Lung microvascular endothelial cell (primary cell): ENCODE results near the gene RNF44. TPM values are rescaled to one million over a fixed set of nuclear protein-coding genes. Genes with fewer than 3 reads are reported as not detected.
"Not testable (repeated sequence)": the region's sequence is repeated elsewhere in the genome, so short reads cannot be mapped to it uniquely, and the experiment has no call there.

Source experiments
- DNase-seq, 2 donors: peaks; one replicate each; pipeline versions ENCODE4 v3.0.0 to v3.0.0-alpha.2; 2010; ENCODE audit warnings: low read depth in 2 of 2
- total RNA-seq: library from RNA; depleted of rRNA; stranded (reverse); fragments of >200 nt; gene quantifications from 2 replicates; pipeline ENCODE4 v1.2.1, GENCODE V29; 2014

Gene RNF44
- total RNA-seq, 1 donor from 2014 or later: 5.6 TPM

DNA sequence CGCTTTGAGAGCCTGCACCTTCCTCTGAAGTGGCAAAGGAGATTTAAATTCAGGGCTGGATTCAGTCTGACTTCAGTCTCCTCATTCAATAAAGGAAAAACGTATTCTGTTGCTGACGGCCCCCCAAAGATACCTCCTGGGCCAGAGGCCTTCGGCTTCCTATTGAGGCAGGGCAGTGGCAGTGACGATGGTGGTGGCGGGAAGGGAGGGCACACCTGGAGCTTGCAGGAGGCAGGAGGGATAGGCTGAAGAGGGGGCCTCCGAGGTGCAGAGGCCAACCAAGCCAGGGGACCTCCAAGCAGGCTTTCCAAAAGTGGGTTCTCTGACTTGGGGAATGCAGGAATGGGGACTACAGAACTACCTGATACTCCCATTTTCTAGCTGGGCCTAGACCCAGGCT, 15.9 kb downstream of the RNF44 start:
- DNase-seq: no peak

DNA sequence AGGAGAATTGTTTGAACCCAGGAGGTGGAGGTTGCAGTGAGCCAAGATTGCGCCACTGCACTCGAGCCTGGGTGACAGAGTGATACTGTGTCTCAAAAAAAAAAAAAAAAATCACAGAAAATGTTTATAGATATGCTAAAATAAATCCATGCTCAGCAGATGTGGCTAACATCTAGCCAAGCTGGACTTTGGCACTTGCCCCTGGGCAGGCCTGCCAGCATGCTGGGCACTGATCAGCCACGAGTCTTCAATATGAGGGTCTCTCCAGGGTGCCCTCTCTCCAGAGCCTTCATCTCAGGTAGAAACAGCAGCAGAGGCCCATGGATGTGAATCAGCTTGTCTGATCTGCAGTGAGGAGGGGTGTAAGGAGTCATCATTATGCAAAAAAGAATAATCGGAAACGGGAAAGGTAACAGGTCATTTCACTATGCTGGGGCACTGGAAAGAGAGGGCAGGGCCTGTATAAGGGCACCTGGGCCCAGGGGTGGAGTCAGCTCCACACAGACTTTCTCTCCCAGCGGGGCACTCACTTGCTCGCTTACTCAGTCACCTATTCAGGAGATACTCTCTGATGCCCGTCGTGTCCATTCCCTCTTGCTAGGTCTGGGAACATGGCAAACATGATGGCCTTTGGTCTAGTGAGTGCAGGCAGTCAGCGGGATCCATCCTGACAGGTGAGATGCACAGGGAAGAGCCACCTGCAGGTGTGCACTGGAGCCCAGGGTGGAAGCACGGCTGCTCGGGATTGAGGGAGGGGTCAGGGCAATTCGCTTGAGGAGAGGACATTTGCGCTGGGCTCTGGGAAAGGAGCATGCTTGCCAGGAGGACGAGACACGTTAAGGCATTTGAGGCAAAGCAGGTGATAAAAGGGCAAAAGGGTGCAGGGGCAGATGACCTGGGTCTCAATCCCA, 17.1 kb downstream of the RNF44 start:
- no peak for DNase-seq

DNA sequence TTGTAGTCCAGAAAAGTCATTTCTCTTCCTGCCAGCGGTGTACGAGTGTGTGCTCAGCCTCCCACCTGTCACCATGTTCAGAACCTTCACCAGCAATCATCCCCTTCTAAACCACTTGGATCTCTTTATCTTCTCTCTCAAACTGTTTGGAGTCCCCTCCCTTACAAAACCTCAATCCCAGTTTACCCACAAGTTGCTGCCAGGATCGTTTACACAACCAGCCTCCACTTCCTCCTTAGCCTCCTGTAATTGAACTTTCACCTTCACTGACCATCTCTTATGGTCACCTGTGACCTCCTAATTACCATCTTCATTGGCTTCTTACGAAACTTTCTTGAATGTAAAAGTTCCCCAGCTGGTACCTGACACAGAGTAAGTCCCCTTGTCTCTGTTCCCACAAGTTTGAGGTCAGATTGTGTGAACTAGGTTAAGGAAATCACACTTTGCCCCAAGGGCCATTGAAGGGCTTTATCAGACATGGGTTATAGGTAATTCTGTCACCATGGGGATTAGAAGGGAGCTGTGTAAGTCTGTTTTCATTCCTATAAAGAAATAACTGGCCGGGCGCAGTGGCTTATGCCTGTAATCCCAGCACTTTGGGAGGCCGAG, 20.0 kb downstream of the RNF44 start:
- DNase-seq: no peak

DNA sequence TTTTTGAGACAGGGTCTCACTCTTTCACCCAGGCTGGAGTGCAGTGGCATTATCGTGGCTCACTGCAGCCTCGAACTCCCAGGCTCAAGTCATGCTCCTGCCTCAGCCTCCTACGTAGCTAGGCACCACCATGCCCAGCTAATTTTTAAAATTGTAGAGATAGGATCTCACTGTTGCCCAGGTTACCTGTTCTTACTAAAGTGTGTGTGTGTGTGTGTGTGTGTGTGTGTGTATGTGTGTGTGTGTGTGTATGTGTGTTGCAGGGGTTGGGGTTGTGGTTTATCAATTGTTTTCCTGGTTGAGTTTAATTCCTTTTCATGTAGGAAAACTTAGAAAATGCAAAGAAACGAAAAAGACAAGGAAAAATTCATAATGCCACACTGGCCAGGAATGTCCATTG, 21.8 kb downstream of the RNF44 start:
- DNase-seq: no peak

DNA sequence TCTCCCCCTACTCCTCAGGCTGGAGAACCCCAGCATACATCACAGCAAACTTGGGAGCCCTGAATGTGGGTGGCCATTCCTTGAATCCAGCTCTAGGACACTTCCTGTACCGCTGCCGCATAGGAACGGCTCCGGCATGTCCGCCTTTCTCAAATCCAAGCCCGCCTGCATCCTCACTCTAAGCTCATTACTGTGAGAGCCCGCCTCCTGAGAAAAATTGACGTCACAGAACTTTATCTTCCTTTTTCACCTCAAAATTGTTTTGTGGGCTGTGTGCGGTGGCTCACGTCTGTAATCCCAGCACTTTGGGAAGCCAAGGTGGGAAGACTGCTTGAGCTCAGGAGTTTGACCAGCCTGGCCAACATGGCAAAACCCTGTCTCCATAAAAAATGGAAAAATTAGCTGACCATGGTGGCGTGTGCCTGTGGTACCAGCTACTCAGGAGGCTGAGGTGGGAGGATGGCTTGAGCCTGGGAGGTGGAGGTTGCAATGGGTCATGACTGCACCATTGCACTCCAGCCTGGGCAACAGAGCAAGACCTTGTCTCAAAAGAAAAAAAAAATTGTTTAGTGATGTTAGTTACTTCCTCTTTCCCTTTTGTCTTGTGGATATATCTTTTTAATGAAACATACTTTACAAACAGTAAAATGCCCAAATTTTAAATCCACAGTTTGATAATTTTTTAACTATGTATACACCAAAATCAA, 22.8 kb downstream of the RNF44 start:
- no peak for DNase-seq

DNA sequence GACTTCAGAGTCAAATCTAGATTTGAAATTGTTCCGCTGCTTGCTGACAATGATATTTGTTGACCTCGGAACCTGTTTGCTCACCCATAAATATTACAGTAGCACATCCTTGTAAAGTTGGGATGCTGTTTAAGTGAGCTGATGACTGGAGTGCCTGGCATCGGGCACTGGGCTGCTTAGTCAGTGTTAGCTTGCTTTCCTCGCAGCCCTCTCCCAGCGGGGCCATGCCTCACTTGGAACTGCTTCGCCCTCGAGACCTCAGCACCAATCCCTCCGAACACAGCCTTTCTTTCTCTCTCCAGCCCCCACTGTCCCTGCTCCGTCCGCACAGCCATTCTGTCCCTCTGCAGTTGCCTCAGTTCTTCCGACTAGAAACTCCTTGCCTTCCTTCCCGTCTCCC, 23.4 kb downstream of the RNF44 start:
- no peak for DNase-seq

DNA sequence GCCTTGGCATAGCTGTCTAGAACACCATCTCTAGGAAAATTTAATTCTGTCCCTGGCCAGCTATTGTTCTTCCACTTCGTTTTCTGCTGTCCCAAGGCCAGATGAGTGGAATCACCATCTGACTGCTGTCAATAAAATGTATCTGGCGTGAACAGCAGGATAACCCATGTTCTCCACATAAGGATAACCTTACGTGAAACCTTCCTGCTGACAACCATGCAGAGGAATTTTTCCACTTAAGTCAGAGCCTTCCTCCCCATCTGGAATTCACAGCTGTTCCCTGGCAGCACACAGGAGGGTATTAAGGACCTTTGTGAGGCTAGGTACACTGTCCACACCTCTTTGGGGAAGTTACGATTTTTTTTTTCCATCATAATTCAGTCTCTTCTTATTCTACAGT, 28.6 kb downstream of the RNF44 start:
- DNase-seq: no peak

DNA sequence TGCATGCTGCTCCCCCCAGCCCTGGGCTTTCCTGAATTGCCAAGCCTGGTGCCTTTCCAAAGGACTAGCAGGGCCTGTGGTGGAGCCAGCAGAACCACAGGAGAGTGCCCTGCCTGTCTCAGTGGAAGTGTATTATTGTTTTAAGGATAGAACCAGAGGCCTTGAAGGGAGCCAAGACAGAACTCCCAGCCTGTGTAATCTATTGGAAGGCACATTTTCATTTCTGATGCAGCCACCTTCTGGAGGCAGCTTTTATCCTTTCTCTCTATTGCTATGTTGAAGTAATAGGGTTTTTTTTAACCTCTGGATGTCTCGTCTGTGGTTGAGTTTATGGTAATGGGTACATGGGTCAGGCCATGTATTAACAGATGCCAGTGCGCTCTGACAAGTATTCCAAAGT, 29.3 kb downstream of the RNF44 start:
- no peak for DNase-seq

DNA sequence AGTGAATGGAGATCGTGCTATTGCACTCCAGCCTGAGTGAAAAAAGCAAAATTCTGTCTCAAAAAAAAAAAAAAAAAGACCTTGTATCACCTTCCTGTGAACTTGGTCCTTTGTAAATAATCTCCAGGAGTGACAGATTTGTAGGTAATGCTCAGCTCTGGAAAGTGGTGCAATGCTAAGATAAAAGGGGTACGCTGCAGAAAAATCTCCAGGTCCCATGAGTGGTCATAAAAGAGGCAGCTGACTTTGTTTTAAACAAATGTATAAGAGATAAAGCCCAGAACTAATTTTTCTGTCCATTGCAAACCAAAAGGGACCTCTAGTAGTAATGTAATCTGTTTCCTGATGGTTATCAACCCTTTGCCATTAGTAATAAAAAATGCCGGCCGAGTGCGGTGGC, 33.7 kb downstream of the RNF44 start:
- DNase-seq: no peak

DNA sequence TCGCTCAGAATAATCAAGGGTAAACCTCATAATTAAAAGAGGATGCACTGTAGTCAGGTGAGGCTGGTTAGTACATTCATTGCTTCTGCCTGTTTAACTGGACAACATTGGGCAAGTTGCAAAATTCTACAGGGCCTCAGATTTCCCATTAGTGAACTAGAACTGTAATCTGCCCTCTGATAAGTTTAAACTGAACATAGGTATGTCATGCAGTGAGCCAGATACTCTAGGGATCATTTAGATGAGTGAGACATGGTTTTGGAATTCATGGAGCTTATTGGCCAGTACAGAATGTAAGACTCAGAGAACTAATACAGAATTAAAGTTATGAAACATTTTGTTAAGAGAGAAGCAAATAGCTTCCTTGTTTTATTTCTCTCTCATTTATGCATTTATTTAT, 35.9 kb downstream of the RNF44 start:
- DNase-seq: no peak

DNA sequence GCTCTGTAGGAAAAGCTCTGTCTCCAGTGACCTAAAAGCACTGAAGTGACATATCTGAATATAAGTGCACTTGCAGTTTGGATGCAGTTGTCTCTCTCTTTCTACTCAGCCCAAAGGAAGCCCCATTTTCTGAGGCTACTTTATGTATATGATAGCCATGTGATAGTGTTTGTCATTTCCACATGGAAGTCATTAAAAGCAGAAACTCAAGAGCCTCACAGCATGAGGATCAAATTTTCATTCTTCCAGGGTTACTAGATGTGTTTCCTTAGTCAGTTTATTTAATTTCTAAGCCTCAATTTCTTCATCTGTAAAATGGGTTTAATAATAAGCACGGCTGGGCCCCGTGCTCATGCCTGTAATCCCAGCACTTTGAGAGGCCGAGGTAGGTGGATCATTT, 36.7 kb downstream of the RNF44 start:
- DNase-seq: no peak

DNA sequence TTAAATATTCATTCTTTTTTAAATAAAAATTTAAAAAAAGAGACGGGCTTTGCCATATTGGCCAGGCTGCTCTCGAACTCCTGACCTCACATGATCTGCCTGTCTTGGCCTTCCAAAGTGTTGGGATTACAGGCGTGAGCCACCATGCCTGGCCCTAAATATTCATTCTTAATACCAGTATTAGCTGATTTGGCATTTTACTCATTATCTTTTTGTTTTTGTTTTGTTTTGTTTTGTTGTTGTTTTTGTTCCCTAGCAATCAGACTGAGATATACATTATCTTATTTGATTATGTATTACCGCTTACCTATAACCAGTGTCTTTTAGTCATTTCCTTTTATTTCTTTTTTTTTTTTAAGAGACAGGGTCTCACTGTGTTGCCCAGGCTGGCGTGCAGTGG, 37.9 kb downstream of the RNF44 start:
- DNase-seq: no peak

DNA sequence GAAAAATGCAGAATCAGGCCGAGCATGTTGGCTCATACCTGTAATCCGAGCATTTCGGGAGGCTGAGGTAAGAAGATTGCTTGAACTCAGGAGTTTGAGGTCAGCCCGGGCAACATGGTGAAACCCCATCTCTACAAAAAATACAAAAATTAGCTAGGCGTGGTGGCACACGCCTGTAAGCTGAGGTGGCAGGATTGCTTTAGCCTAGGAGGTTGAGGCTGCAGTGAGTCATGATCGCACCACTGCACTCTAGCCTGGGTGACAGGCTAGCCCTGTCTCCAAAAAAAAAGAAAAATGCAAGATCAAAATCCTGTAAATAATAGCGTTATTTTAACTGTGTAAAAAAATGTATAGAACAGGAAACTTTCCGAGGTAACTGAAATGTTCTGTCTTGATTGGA, 39.4 kb downstream of the RNF44 start:
- no peak for DNase-seq

DNA sequence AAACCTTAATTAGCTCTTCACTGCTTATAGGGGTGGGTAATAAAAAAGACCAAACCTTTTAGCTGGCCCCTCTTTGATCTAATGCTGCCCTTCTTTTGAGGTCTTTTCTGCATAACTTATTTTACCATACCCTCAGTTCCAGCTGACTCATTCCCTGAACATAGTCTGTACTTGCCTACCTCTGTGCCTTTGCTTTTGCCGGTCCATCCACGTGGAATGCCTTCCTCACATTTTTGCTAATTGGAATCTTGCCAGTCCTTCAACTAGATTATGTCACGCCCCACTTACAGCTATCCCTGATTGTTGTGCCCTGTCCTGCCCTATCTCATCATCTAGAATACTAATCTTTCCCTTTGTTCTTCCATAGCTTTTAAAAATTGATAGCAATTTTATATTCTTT, 44.8 kb downstream of the RNF44 start:
- peak; percentile 29 to 56 for DNase-seq

DNA sequence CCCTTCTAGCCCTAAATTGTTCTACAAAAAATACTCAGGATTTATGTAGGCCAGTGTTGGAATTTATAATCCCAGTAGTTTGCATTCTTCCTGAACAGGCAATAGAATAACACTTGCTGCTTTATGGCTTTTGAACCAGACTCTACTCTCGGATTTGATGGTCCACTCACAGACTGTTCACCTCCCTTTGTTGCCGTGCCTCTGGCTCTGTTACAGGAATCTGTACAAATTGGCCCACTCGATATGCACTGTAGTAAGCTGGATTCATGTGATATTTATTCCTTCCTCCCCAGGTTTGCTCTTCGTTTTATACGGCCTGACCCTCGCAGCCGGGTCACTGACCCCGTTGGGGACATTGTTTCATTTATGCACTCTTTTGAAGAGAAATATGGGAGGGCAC, 45.3 kb downstream of the RNF44 start:
- DNase-seq: peak in 1 of 2 donors; percentile 63

DNA sequence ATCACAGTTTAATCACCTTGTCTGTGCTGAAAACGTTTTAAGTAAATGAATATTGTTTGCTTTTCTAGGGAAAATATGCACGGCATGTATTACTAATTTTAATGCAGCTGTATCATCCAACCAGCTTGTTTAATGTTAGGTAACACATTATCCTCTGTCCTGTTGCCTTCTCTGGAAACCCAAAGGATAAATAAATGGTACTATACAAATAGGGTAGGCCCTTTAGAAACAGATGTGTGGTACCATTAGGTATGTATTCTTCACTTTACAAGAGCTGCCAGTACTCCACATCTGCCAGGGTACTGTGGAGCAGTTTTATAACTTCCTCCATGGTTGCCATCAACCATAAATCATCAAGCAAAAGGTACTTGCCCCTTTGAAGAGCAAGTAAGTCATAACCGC, 46.1 kb downstream of the RNF44 start:
- no peak for DNase-seq

DNA sequence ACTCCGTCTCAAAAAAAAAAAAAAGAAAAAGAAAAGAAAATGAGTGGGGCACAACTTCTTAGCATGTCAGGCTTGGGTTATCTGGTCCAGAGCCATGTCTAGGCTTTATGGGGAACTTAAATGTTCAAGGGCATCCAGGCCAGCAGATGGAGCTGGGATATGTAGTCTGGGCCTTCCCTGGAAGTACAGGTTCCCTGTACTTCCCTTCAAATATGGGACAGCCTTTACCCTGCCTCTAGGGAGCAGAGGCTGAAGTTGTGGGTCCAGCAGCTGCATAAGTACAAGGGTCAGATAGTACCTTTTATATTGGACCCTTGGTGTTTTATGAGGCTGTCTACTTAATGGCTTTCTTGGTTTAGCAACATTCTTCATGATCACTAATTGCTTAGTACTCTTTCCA, 46.9 kb downstream of the RNF44 start:
- DNase-seq: no peak

DNA sequence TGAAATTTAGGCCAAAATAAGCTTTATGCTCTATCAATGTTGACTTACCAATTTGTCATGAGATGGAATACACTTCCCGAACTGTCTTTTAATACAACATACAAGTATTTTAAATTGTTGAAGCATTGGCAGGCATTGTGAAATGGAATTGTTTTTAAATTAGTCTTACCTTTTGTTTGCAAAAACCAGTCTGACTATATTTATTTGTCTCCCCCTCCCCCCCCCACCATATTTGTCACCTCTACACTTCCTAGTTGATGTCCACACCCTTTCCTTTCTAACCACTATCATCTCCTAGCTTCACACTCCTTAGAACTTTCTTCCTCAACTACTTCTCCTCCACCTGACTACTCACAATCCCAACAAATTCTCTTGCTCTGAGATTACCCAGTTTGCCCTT, 48.1 kb downstream of the RNF44 start:
- no peak for DNase-seq

DNA sequence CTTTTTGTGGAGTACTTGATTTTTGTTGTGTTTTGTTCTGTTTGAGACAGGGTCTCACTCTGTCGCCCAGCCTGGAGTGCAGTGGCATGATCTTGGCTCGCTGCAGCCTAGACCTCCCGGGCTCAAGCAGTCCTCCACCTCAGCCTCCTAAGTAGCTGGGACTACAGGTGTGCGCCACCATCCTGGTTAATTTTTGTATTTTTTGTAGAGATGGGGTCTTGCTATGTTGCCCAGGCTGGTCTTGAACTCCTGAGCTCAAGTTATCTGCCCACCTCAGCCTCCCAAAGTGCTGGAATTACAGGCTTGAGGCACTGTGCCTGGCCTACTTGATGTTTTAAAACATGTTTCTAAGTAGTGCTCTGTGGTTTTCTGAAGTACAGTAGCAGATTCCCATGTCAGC, 50.0 kb downstream of the RNF44 start:
- not testable (repeated sequence) for DNase-seq

DNA sequence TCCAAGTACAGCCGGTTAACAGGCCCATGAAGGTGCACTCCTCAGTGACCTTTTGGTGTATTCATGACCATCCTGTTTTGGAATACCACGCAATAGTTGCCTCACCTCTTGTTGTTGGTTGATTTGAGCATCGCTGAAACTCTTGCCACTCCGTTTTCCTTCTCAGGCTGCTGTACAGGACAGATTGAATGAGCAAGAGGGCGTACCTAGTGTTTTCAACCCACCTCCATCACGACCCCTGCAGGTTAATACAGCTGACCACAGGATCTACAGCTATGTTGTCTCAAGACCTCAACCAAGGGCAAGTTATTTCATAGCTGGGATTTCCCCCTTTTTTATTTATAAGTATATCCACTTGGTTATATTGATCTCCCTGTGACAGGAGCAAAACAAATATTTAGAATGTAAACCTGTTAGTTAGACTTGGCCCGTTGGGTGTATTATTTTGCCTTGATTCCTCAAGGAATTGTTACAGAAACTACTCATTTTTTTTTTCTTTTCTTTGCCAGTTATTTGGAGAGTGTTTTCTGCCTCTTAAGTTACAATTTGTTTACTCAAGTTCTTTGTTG, 50.9 kb downstream of the RNF44 start:
- no peak for DNase-seq

DNA sequence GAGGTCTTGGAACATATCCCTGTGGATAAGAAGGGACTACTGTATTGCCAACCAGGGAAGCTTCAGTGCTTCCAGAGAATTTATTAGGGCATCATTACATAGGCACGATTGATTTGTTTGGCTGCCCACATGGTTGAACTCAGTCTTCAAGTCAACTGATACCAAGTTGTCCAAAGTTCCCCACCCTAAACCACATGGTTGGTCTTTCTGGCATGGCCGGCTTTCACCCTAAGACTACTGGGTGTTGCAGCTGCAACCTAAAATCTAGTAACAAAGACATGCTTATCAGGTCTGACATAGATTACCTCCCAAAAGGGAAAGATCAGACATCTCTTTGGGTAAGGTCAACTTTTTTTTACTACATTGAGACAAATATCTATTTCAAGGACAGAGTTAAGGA, 52.0 kb downstream of the RNF44 start:
- DNase-seq: no peak

DNA sequence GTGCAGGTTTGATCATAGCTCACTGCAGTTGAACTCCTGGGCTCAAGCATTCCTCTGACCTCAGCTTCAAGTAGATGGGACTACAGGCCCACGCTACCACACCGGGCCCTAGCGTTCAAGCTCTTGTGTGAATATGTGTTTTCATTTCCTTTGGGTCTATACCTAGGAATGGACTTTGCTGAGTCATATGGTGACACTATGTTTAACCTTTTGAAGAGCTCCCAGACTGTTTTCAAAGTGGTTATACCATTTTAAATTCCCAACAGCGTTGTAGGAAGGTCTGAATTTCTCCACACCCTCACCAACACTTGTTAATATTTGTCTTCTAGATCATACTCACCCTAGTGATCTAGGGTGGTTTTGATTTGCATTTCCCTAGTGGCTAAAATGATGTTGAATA, 55.5 kb downstream of the RNF44 start:
- DNase-seq: peak; percentile 11 to 34
